ENCODE data around the gene CAMK4.

Gene CAMK4

DNA sequence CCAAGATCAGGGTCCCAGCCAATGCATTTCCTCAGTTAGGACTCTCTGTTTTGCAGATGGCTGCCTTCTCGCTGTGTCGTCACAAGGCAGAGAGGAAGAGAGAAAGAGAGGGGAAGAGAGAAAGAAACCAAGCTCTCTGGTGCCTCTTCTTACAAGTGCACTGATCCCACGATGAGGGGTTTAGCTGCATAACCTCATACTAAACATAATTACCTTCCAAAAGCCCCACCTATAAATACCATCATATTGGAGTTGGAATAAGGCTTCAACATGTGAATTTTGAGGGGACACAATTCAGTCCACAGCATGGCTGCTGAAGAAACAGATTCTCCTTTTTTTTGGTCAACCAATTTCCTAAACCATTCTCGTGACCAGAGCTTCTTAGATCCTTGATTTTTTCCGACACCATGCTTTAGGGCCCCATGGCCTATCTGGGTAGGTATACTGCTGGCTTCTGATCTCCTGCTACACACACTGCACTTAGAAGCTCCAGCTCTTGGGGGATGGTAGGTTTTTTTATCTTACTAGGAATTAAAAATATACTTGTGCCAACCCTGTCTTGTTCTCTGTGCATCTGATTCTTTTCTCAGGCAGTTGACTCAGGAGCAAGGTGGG is 5.1 kb downstream of the CAMK4 start:
- H3K4me3 ChIP-seq (ENCODE audit: low read depth, low read length) = no peak overlapping the region

DNA sequence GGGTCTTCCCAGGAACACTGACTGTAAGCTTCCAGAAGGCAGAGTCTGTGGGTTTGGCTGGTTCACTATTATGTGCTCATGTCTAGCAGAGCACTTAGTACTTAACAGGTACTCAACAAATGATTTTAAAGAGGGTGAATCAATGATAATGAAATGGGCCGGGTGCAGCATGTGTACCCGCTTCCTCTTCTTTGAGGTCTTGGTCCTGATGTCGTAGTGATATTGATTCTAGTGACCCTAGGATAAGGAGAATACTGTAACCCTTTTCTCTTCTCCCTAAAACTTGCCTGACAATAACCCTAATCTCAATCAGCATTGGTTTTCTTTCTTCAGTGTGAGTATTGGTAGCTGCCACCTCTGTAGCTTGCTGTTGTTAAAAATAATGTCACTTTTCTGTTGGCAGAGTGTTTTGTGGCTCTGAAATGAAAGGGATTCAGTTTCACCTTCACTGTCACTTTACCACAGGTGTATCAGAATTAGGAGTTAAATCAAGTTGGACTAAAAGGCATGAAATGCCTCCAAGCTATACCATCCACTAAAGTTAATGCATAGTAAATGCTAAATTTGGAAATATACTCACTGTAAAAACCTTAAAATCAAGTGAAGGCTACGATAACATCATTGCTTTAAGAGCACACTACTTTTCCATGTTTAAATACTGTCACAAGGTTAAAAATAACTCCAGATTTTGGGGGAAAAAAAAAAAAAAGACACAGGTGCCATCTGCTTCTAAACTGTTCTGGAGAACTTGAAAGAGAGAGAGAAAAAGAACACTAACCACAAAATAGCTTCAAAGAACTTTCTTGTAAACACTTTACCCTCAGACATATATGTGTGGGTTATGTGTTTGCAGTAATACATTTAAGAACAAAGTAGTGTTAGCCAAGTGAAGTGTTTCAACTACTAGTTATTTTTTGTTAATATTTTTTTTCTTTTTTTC is 6.0 kb downstream of the CAMK4 start:
- H3K4me3 ChIP-seq (ENCODE audit: low read depth, low read length) = no peak overlapping the region

DNA sequence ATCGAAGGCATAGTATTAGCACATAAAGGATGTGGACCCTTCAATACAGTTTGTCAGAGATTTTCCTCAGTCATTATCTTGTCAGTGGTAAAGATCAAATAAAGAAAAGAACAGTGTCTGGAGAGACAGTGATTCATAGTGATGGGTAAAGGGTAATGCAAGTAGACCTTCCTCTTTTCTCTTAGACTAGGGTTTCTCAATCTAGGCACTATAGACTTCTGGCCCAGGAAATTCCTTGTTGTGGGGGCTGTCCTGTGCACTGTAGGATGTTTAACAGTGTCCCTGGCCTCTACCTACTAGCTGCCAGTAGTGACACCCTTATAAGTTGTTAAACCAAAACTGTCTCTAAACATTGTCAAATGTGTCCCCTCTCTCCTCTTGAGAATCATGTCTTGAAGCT is 6.9 kb downstream of the CAMK4 start:
- H3K4me3 ChIP-seq (ENCODE audit: low read depth, low read length) = no peak overlapping the region

DNA sequence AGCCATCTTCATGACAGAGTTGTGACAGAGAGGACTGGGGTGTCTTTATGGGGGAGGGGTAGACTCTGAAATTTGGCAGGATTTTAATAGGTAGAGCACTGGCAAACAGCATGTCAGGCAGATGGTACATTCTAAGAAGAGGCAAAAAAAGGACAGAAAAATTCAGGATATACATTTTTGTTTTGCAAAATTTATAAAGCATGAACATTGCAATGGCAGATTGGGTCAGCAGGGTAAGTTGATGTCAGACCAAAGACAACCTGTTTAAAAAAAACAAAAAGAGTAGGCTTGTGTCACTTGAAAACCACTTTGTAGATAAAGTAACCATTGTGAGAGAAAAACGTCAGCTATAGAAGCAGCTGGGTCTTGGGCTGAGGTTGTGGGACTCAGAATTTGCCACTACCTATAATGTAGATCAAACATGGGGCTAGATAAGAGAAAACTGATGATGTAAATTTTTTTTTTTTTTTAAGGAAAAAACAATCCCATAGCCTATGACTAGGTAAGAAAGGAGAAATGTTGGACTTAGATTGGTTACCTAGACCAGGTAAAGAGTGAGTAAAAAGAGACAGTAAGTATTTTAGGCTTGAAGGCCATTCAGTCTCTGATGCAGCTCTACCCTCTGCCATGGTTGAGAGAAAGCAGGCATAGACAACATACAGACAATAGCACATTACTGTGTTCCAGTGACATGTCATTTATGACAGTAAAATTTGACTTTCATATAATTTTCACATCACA is 8.3 kb downstream of the CAMK4 start:
- no peak overlapping the region for H3K4me3 ChIP-seq (ENCODE audit: low read depth, low read length)

DNA sequence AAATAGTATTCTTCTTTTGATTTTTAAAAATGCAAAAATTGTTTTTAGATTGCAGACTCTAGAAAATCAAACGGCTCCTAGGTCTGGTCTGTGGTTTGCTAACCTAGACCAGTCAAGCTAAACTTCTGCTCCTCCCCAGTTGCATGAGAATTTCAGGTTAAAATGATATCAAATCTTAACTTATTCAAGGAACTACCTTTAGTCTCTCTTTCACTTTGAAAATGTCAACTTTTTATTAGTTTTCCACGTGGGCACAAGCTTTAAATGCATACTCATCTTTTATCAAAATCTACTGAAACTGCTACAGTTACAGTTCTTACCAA is 8.8 kb downstream of the CAMK4 start:
- no peak overlapping the region for H3K4me3 ChIP-seq (ENCODE audit: low read depth, low read length)

DNA sequence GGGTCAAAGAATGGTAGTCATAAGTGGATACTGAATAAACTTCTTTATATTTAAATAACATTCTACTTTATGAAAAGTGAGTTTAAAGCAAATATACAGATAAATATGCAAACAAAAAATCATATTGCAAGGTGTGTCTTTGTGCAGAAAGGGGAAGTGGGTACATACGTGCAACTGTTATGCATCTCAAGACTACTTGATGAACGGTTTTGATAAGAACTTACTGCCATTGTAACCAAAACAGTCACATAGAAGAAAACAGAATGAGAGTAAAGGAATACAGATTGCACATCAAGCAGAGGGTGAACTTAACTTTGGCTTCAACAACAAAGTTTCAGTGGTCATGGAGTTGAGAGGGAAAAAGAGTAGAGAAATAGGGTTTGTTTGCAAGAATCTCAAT is 9.9 kb downstream of the CAMK4 start:
- no peak overlapping the region for H3K4me3 ChIP-seq (ENCODE audit: low read depth, low read length)

DNA sequence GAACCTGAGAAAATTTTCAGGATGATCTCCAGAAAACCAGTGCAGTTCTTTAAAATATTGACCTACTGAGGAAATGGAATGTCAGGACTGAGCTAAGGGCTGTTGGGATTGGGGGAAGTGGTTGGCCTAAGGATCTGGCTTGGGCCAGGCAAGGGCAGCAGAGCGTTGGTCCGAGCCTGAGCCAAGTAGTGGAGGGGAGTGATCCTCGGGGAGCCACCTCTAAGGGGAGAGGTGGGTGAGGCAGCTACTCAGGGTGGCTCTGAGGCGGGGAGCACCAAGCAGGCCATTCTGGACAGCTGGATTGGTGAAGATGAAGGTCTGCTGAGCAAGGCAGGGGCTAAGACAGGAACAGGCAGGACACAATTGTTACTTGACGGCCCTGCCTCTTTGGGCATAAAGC is 11.5 kb downstream of the CAMK4 start:
- H3K4me3 ChIP-seq (ENCODE audit: low read depth, low read length) = no peak overlapping the region

DNA sequence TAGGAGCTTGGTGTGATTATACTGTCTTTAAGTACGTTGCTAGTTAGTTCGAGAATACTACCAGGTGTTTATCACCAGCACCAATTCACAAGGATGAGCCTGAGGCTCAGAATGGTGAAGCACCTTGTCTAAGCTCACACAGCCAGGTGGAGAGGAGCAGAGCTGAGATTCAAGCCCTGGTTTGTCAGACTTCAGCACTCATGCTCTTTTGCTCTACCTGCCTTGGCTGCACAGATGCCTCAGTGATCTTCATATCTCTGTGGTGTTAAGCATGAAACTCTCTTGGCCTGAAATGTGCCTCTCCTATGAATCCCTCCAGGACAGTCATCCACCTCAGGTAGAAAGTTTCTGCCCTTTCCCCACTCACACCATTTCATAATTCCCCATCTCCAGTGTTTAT is 12.2 kb downstream of the CAMK4 start:
- H3K4me3 ChIP-seq (ENCODE audit: low read depth, low read length) = no peak overlapping the region

DNA sequence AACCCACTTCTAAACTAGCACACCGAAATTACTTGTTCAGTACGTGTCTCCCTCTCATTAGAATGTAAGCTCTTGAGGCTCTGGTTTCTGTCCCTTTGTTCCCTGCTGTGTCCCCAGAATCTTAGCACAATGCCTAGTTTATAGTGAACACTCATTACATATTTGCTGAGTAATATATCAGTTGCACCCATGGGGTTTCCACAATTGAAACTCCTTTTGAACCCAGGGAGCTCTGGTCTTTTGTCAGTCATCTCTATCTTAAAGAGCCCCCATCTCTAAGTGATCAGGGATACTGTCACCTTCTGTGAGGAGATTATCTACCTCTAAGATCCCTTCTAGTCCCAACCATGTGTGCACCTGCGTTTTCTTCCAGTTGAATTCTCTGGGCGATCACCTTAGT is 12.8 kb downstream of the CAMK4 start:
- no peak overlapping the region for H3K4me3 ChIP-seq (ENCODE audit: low read depth, low read length)

DNA sequence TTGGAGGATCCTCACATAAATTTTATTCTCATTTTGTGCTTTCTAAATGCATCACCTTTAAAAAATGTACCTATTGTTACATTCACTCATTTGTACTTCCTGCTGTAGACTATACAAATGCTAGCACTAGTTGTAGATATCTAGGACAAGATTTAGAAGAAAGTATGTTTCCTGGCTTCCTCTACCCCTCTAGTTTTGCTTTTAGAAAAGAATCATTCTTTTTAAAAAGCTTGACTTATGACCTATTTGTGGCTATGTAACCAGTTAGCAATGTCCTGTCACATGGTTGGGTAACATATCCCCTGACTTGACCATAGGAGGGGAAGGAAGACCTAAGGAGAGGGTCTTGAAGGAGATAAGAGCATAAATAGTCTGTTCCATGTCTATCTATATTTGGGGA is 13.3 kb downstream of the CAMK4 start:
- H3K4me3 ChIP-seq (ENCODE audit: low read depth, low read length) = no peak overlapping the region

DNA sequence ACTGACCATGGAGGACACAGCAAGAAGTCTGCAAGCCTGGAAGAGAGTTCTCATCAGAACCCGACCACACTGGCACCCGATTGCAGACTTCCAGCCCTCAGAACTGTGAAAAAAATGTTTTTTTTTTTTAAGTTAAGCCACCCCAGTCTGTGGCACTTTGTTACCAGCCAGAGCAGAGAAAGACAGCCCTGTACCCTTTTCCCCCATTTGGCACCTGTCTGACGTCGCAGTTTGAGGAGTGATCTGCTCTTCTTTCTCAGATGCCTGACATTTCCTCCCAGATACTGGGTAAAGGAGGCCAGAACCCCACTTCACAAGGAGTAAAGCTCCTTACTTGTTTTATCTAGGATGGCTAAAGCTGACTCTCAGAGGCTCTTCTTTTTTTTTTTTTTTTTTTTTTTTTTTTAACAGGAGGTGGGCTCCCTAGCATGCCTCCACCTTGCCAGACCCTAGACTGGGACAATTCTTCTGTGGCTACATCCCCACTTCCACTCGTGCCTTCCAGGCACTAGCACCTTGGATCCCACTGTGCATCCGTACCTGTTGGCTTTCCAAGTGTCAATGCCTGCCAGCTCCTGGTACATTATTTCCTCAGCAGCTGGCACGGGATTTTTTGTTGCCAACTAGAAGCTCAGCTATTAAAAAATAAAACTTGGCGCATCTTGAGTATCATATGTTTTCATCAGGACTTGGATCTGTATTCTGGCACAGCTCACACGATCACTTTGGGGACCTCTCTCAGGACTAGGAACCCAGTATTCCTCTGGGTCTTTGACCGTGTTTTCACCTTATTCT is 14.4 kb downstream of the CAMK4 start:
- H3K4me3 ChIP-seq (ENCODE audit: low read depth, low read length) = no peak overlapping the region

DNA sequence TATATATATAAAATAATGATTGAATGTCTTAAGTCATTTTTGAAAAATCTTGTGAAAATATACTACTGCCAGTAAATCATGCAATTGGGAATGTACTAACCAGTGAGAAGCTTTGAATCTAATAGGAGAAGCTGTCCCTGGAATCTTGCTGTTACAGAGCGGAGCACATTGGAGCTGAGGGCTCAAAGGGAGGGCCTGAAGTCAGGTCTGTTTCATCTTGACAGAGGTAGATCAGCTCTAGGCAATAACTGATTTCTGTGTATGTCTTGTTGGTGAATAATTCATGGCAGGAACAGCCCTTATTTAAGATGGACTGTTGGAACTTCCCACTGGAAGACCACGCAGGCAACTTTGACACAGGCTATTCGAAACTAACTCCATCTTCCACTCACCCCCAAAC is 17.5 kb downstream of the CAMK4 start:
- H3K4me3 ChIP-seq (ENCODE audit: low read depth, low read length) = no peak overlapping the region

DNA sequence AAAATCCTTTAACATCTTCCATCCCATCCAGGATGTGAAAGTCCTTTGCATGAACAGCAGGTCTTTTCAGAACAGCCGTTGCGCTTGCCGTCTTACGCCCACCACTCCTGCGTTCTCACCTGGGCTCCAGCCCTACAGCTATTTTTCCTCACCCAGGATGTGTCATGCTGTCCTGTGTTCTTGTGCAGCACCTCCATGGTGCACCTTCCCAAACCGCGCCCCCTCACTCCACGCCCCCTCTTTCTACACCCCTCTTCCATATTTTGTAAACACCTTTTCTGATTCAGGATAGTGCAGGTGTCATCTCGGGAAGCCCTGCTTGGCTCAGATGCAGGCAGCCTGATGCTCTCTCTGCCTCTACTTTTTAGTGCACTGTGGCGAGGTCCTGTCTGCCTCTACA is 18.4 kb downstream of the CAMK4 start:
- H3K4me3 ChIP-seq (ENCODE audit: low read depth, low read length) = no peak overlapping the region

DNA sequence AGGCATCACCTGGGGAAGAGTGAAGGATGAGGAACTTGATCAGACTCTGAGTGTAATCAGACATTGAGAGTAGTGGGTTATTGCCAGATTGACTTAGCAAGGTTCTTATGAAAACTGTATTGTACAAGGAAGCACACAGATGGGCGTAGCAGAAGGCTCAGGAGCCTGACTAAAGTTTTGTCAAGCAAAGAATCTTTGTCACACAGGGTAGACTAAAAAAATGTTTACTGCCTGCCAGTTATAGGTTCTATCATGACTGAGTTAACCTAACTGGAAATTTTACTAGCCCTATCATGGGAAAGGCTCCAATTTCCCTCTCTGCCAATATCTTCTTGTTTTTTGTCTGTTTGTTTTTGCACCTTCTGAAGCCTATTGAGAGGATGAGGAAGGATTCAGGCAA is 19.1 kb downstream of the CAMK4 start:
- no peak overlapping the region for H3K4me3 ChIP-seq (ENCODE audit: low read depth, low read length)

DNA sequence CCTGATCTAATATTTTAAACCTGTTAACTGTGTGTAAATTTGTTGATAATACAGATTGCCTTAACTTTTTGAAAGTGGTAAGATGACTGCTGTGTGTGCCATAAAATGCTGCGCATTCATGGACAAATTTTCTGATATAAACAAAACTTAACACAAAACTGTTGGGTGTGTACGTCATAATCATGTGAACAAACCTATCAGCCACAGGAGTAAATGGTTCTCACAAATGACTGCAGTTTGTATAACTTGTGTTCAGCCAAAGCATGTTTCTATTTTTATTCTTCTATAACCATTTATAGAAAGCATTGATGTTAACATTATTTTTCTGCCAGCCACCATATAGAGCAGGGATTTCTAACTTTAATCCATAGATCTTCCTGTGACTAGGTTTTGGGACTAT is 21.5 kb downstream of the CAMK4 start:
- no peak overlapping the region for H3K4me3 ChIP-seq (ENCODE audit: low read depth, low read length)

DNA sequence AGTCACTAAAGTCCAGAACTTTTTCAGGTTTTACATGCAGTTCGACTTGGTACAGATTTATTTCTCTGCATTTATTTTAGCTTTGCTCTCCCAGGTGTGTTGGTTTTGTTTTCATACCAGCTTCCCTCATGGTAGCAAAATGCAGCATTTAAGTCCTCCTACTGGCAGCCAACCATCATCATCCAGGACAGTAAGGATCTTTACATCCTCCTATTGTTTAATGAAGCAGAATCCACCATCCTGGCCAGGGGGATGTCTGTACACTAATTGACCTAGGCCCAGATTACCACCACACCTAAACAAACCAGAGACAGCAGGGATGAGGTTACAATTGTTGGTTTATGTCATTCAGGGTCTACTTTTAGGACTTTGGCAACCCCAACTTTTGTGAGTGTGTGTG is 22.3 kb downstream of the CAMK4 start:
- H3K4me3 ChIP-seq (ENCODE audit: low read depth, low read length) = no peak overlapping the region

DNA sequence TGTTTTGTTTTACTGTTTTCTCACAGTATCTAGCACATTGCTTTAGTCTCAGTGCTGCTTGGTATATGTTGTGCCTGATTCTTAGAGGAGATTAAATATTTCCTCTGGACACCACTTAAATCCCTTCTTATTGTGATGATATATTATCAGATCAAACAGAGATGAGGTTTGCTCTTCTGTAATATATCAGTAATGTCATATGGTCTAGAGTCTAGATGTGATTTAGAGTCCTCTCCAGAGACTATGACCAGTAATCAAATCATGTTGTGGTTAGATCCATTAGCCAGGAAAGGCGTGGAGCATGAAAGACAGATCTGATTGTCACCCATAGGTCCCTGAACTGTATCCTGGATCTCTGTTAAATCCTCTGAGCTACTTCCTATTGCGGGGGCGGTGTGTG is 24.4 kb downstream of the CAMK4 start:
- H3K4me3 ChIP-seq (ENCODE audit: low read depth, low read length) = no peak overlapping the region

DNA sequence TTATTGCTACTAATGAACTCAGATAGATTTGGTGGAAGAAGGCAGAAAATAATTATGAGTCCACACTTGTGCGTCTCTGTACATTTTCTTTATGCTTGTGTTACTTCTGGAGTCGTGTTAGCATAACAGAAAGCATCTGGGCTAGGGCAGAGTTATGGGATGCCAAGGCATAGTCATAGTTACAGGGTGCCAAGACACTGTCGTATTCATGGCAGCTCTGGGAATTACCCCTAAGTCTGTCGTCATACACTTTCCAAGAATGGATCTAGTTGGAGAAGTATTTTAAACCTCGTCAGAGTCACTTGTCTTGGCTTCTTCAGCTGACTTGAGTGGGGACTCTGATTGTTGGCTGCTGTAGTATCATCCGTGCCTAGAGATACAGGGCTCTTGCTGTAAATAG is 27.7 kb downstream of the CAMK4 start:
- H3K4me3 ChIP-seq (ENCODE audit: low read depth, low read length) = no peak overlapping the region

DNA sequence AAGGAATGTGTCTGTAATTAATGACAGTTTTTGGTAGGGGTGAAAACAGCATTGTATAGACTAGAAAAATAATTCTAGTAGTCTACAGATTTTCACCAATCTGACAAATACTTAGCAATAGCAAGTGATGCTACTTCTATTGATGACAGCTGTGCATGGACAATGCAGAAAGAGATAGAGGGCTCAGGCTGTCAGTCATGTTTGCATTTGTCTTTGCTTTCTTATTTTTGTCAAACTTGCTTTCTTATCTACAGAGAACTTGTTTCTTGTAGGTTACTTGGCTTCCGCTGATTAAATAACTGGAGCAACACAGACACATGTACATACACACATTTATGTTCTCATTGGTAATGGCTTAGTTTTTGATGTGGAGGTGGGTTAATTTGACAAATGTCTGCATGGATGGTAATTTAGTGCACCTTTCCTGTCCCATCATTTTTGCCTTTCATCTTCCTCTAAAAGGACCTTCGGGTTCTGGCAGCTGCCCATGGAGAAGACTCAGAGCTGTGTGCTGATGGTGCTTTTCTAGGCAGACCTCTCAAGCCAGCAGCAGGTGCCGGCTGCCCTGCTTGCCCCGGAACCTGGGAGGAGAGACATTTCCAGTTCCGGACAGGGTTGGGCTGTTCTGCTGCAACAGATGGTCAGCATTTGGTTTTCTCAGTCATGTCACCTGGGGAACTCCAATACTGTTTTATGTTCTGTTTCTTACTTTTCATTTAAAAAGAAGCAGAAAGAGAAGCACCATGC is 28.8 kb downstream of the CAMK4 start:
- H3K4me3 ChIP-seq (ENCODE audit: low read depth, low read length) = no peak overlapping the region

DNA sequence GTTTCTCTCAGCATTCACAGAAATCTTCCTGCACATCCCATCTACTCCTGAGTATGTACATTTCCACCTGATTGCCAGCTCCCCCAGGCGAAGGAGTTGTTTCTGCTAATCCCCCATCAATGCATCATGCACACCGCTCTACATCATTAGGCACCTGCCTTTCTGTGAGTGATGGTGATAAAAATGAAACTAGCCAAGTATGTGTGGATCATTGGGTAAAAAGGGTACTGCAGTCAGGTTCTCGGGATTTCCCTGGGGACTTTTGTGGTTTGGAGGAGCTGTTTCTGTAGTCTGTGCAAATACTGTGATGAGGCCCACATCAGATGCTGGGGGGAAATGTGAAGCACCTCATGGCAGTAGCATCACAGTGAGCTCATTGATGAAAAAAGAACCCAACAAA is 30.4 kb downstream of the CAMK4 start:
- H3K4me3 ChIP-seq (ENCODE audit: low read depth, low read length) = no peak overlapping the region

DNA sequence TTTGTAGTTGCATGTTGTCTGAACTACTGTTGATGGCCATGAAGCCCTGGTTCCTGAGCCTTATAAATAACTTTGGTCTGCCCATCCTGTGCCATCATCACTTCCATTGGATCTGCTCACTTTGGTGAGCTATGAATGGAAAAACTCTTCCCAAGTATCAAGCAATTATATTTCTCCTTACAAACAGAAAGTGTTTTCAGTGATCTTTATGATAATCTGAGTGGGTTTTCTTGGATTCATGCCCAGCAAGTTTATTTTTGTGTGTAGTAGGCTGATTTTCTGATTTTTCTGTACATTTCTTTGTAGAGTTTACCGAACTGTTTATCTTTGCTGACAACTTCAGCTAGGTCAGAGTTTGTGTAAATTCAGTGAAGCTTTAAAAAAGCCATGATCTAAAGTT is 31.0 kb downstream of the CAMK4 start:
- H3K4me3 ChIP-seq (ENCODE audit: low read depth, low read length) = no peak overlapping the region

Data from iPS-11a (cell line).